OCI-LY1 (cell line): ENCODE data around the gene AGRN.

ENCODE experiments used
- H2AFZ ChIP-seq: fragments of 200-600 bp; sonication (generic), shearing (Covaris generic); 2 replicates; pipeline ENCODE4 v1.6.0; 2014; ENCODE audit warnings: antibody characterized with exemption, mild to moderate bottlenecking, low read length
- H3F3A ChIP-seq: fragments of 200-600 bp; sonication (generic), shearing (Covaris generic); 2 replicates; pipeline ENCODE4 v1.6.0; 2014; ENCODE audit warnings: mild to moderate bottlenecking, antibody characterized with exemption, low read length, moderate library complexity; ENCODE audit not compliant: insufficient read depth
- H3K27ac ChIP-seq: fragments of 200-600 bp; sonication (generic); 2 replicates; pipeline ENCODE4 v1.5.1; 2014; ENCODE audit warnings: low read length, mixed run types, mild to moderate bottlenecking, low read depth; ENCODE audit not compliant: poor library complexity, severe bottlenecking
- H3K27me3 ChIP-seq: fragments of 200-600 bp; sonication (generic); 2 replicates; pipeline ENCODE4 v1.6.0; 2014; ENCODE audit warnings: antibody characterized with exemption, mild to moderate bottlenecking, low read length, moderate library complexity; ENCODE audit not compliant: insufficient read depth
- H3K36me3 ChIP-seq: fragments of 200-600 bp; sonication (generic); 2 replicates; pipeline ENCODE4 v1.6.1; 2014; ENCODE audit warnings: mild to moderate bottlenecking, antibody characterized with exemption, low read length, moderate library complexity, mixed read lengths; ENCODE audit not compliant: insufficient read depth
- H3K4me1 ChIP-seq: fragments of 200-600 bp; sonication (generic); 2 replicates; pipeline ENCODE4 v1.5.1; 2014; ENCODE audit warnings: mild to moderate bottlenecking, low read length, moderate library complexity; ENCODE audit not compliant: insufficient read depth, severe bottlenecking
- H3K4me2 ChIP-seq: fragments of 200-600 bp; sonication (generic), shearing (Covaris generic); 2 replicates; pipeline ENCODE4 v1.6.1; 2014; ENCODE audit warnings: low read length
- H3K4me3 ChIP-seq: fragments of 200-600 bp; sonication (generic); 2 replicates; pipeline ENCODE4 v1.5.1; 2014; ENCODE audit warnings: low read length, low read depth, mild to moderate bottlenecking, mixed read lengths; ENCODE audit not compliant: poor library complexity, severe bottlenecking
- H3K79me2 ChIP-seq: fragments of 200-600 bp; shearing (Covaris generic); 2 replicates; pipeline ENCODE4 v1.6.1; 2016; ENCODE audit warnings: mixed run types, low read length, mixed read lengths; ENCODE audit not compliant: insufficient read depth
- H3K9ac ChIP-seq: fragments of 200-600 bp; sonication (generic), shearing (Covaris generic); 2 replicates; pipeline ENCODE4 v1.6.1; 2014; ENCODE audit warnings: mild to moderate bottlenecking, low read length, mixed read lengths
- H3K9me2 ChIP-seq: fragments of 200-600 bp; sonication (generic), shearing (Covaris generic); 2 replicates; pipeline ENCODE4 v1.6.1; 2014; ENCODE audit warnings: low read depth, mild to moderate bottlenecking, low read length, mixed read lengths
- H3K9me3 ChIP-seq: fragments of 200-600 bp; shearing (Covaris generic); 2 replicates; pipeline ENCODE4 v1.6.1; 2014; ENCODE audit warnings: low read length, mixed read lengths
- H4K20me1 ChIP-seq: fragments of 200-600 bp; sonication (generic), shearing (Covaris generic); 2 replicates; pipeline ENCODE4 v1.6.0; 2016; ENCODE audit warnings: mild to moderate bottlenecking, low read length; ENCODE audit not compliant: insufficient read depth
- EZH2 ChIP-seq: fragments of 200-600 bp; sonication (generic), shearing (Covaris generic); IDR thresholded peaks from 2 replicates; pipeline ENCODE4 v1.8.0; 2017; ENCODE audit warnings: borderline replicate concordance, mixed run types, mild to moderate bottlenecking, antibody characterized with exemption, low read length, moderate library complexity, mixed read lengths
- TF ChIP-seq, protein P1 (sequence below): fragments of 200-600 bp; sonication (generic), shearing (Covaris generic); IDR thresholded peaks from 2 replicates; pipeline ENCODE4 v1.5.1; 2017; ENCODE audit warnings: mild to moderate bottlenecking, antibody characterized with exemption, low read length, moderate library complexity, mixed read lengths

AGRN gene

DNA sequence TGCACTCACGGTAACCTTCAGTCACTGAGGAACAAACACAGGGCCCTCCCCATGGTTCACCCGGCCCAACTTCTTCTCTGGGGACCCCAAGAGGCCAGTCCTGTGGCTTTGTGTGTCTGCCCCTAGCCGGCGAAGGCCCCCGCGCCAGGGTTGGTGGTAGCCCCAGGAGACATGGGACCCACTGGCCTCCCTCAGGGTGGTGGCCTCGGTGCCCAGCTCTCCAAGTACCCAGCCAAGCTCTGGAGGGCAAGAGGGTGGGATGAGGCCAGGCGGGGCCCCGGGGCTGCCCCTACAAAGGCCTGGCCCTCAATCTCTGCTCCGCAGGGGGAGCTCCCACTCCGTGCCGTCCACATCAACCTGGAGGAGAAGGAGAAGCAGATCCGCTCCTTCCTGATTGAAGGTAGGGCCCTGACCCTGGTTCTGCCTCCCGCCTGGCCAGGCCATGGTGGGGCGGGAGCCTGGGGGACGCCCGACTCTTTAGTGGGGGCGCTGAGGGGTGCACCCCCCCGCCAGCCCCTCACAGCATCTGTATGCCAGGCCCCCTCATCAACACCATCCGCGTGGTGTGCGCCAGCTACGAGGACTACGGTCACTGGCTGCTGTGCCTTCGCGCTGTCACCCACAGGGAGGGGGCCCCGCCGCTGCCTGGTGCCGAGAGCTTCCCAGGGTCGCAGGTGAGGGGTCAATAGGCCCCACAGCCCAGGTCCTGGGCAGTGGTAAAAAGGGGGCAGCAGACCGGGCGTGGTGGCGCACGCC is 48.0 kb upstream of the AGRN start:
- H3K27ac ChIP-seq, result no peak overlapping the region
- H3K4me2 ChIP-seq, result no peak overlapping the region
- peaks cover 10% of the 10 kb centered on the region for H3K4me1 ChIP-seq
- no peak overlapping the region for H3K4me3 ChIP-seq
- no peak overlapping the region for H3K9ac ChIP-seq
- H3F3A ChIP-seq, result no peaks in the 10 kb centered on the region
- TF ChIP-seq, protein P1, sequence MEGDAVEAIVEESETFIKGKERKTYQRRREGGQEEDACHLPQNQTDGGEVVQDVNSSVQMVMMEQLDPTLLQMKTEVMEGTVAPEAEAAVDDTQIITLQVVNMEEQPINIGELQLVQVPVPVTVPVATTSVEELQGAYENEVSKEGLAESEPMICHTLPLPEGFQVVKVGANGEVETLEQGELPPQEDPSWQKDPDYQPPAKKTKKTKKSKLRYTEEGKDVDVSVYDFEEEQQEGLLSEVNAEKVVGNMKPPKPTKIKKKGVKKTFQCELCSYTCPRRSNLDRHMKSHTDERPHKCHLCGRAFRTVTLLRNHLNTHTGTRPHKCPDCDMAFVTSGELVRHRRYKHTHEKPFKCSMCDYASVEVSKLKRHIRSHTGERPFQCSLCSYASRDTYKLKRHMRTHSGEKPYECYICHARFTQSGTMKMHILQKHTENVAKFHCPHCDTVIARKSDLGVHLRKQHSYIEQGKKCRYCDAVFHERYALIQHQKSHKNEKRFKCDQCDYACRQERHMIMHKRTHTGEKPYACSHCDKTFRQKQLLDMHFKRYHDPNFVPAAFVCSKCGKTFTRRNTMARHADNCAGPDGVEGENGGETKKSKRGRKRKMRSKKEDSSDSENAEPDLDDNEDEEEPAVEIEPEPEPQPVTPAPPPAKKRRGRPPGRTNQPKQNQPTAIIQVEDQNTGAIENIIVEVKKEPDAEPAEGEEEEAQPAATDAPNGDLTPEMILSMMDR, result no peak
- H3K36me3 ChIP-seq, result no peaks in the 10 kb centered on the region
- H2AFZ ChIP-seq, result no peak overlapping the region
- H3K9me3 ChIP-seq, result no peaks in the 10 kb centered on the region
- no peaks in the 10 kb centered on the region for H3K9me2 ChIP-seq
- H3K79me2 ChIP-seq, result no peaks in the 10 kb centered on the region
- no peaks in the 10 kb centered on the region for H4K20me1 ChIP-seq
- H3K27me3 ChIP-seq, result peaks cover 6% of the 10 kb centered on the region; the same call in 1 of the 2 replicates

DNA sequence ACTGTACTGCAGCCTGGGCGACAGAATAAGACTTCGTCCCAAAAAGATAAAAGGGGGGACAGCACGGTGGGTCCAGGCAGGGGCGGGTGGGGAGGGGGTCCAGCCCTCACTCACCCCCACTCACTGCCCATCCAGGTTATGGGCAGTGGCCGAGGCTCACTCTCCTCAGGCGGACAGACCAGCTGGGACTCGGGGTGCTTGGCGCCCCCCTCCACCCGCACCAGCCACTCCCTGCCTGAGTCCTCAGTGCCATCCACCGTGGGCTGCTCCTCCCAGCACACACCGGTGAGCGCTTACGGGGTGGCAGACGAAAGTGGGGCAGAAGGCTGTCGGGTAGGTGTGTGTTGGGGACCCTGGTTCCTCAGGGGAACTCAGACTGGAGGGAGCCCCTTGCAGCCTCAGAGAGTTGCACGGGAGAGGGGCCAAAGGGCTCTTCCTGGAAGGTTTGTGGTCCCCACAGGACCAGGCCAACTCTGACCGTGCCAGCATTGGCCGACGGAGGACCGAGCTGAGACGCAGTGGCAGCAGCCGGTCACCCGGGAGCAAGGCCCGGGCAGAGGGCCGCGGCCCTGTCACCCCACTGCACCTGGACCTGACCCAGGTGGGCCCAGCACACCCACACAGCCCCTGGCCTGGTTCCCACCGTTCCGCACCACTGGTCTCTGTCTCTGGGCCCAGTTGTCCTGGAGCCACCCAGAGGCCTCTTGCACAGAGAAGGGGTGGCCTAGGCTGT is 47.0 kb upstream of the AGRN start:
- Histone ChIP-seq H3K9me2 (no peaks in the 10 kb centered on the region), H3F3A (no peaks in the 10 kb centered on the region), H2AFZ (no peak overlapping the region), H4K20me1 (no peaks in the 10 kb centered on the region), H3K4me3 (no peak overlapping the region), H3K4me1 (peaks cover 7% of the 10 kb centered on the region), H3K27ac (no peak overlapping the region), H3K79me2 (no peaks in the 10 kb centered on the region), H3K27me3 (peaks cover 6% of the 10 kb centered on the region; the same call in 1 of the 2 replicates), H3K9me3 (no peaks in the 10 kb centered on the region), H3K36me3 (no peaks in the 10 kb centered on the region), H3K9ac (no peak overlapping the region), H3K4me2 (no peak overlapping the region)
- TF ChIP-seq, protein P1, result no peak
- TF ChIP-seq EZH2, result no peak

DNA sequence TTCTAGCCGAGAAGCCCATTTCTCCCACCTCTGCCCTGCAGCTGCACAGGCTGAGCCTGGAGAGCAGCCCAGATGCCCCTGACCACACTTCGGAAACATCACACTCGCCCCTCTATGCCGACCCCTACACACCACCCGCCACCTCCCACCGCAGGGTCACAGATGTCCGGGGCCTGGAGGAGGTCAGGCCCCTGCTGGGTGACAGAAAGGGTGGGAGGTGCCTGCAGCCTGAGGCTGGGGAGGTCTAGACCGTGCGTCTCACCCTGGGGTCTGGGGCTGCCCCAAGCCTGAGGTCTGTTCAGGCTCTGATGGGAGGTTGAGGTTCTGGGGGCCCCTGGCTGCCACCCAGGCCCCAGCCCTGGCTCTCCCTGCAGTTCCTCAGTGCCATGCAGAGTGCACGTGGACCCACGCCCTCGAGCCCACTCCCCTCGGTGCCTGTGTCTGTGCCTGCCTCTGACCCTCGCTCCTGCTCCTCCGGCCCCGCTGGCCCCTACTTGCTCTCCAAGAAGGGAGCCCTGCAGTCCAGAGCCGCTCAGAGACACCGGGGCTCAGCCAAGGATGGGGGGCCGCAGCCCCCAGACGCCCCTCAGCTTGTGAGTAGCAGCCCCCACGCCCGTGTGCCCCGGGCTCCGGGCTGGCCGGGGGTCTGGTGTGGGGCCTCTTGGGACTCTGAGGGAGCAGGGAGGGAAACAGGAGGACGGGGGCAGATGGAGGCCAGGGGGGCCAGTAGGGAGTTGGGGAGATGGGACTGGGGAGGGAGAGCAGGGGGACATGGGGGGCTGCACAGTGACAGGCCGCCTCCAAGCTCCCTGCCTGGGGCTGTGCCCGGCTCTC is 46.2 kb upstream of the AGRN start:
- TF ChIP-seq, protein P1, result no peak
- no peak for TF ChIP-seq EZH2
- H3K4me1 ChIP-seq, result peaks cover 7% of the 10 kb centered on the region
- no peak overlapping the region for H3K4me3 ChIP-seq
- H3K9me2 ChIP-seq, result no peaks in the 10 kb centered on the region
- no peak overlapping the region for H2AFZ ChIP-seq
- H3K27ac ChIP-seq, result no peak overlapping the region
- H3K4me2 ChIP-seq, result no peak overlapping the region
- no peaks in the 10 kb centered on the region for H3K36me3 ChIP-seq
- no peaks in the 10 kb centered on the region for H4K20me1 ChIP-seq
- H3K9ac ChIP-seq, result no peak overlapping the region
- H3K79me2 ChIP-seq, result no peaks in the 10 kb centered on the region
- H3F3A ChIP-seq, result no peaks in the 10 kb centered on the region
- H3K27me3 ChIP-seq, result peaks cover 6% of the 10 kb centered on the region; the same call in 1 of the 2 replicates
- H3K9me3 ChIP-seq, result no peaks in the 10 kb centered on the region
